Left cardiac atrium (tissue), 4 donors: ENCODE measurements around the gene POLR3H. TPM values are rescaled to one million over a fixed set of nuclear protein-coding genes. Genes with fewer than 3 reads are reported as not detected.

Experiments used
- ATAC-seq, 2 donors: fragments of 200-7000 bp; cut with Tn5 transposase; one replicate each; pipeline ENCODE4 v1.9.1; 2020; ENCODE audit warnings: mild to moderate bottlenecking in 2 of 2, moderate library complexity in 2 of 2
- DNase-seq: peaks from one replicate; pipeline ENCODE4 v3.0.0-alpha.2; 2020
- intact Hi-C, 2 donors: fragments of 100-400 bp; cut with DNase I; formaldehyde crosslinking; loops; one replicate each; pipeline versions ENCODE4 v1.14.1 to v1.15.1; 2022 to 2023
- total RNA-seq, 2 donors: library from RNA; stranded (reverse); fragmentation: NEBNext Ultra II Directional; extraction: Animal tissue kit (Norgen Biotek cat#: 25700); gene quantifications; one replicate each; pipeline ENCODE4 v1.2.1, GENCODE V29; 2021
- donor health status: DM: no; HTN: yes; CAD: no.
- donor health status: DM: no; HTN: yes; CAD: no; lungs with severe emphysema.
- donor health status: DM: yes; HTN: yes; CAD: no.
- donor health status: Dilated cardiomyopathy.

The POLR3H gene
- total RNA-seq, 2 donors from 2014 or later = 25.0 to 34.0 TPM

- ATAC-seq (no peak), DNase-seq (no peak)
- intact Hi-C loops = no loop called here
These were observed 19.3 kb downstream of the POLR3H start for GRCh38 chr22:41524809-41525449.

GRCh38 chr22:41524251-41524661, 20.0 kb downstream of the POLR3H start:
- ATAC-seq = peak; percentile 22 to 67
- peak; percentile 76 for DNase-seq
- intact Hi-C loops = no loop called here

- intact Hi-C loops = no loop called here
- ATAC-seq (peak; percentile 28 to 29), DNase-seq (peak; percentile 35)
These were observed 20.6 kb downstream of the POLR3H start for GRCh38 chr22:41523464-41524221.

GRCh38 chr22:41522813-41523212, 21.5 kb downstream of the POLR3H start:
- intact Hi-C loops = no loop called here
- no peak for ATAC-seq
- no peak for DNase-seq

- intact Hi-C loops = no loop called here
- DNase-seq = no peak
- ATAC-seq = no peak
These were observed 23.1 kb downstream of the POLR3H start for GRCh38 chr22:41521126-41521525.

GRCh38 chr22:41518048-41518347, 26.3 kb downstream of the POLR3H start:
- intact Hi-C loops = loop anchor here (5.0 kb wide), 3 partner anchors 46 to 116 kb away; no protein-coding TSS in a partner anchor
- ATAC-seq (no peak), DNase-seq (no peak)

GRCh38 chr22:41517172-41518047, 26.9 kb downstream of the POLR3H start:
- intact Hi-C loops = loop anchor here (5.0 kb wide), 3 partner anchors 45 to 115 kb away; no protein-coding TSS in a partner anchor
- peak; percentile 74 for DNase-seq
- ATAC-seq = peak; percentile 32 to 42

- DNase-seq (no peak), ATAC-seq (no peak)
- intact Hi-C loops = loop anchor here (5.0 kb wide), 3 partner anchors 44 to 114 kb away; no protein-coding TSS in a partner anchor
These were observed 27.8 kb downstream of the POLR3H start for GRCh38 chr22:41516462-41516861.

- DNase-seq (no peak), ATAC-seq (peak in 1 of 2 donors; percentile 6)
- intact Hi-C loops = no loop called here
These were observed 30.9 kb downstream of the POLR3H start for GRCh38 chr22:41513391-41513790.

GRCh38 chr22:41512421-41513194, 31.7 kb downstream of the POLR3H start:
- intact Hi-C loops = no loop called here
- peak; percentile 70 to 84 for ATAC-seq
- no peak for DNase-seq

- intact Hi-C loops = no loop called here
- DNase-seq (peak; percentile 30), ATAC-seq (peak; percentile 40 to 58)
These were observed 32.7 kb downstream of the POLR3H start for GRCh38 chr22:41511521-41511968.

GRCh38 chr22:41508770-41509170, 35.5 kb downstream of the POLR3H start:
- ATAC-seq (peak in 1 of 2 donors; percentile 56), DNase-seq (peak; percentile 33)
- intact Hi-C loops = no loop called here

GRCh38 chr22:41507330-41508063, 36.8 kb downstream of the POLR3H start:
- intact Hi-C loops = no loop called here
- no peak for DNase-seq

GRCh38 chr22:41505511-41506220, 38.6 kb downstream of the POLR3H start:
- intact Hi-C loops = no loop called here
- DNase-seq = no peak
- no peak for ATAC-seq

More at GRCh38 chr22:41507330-41508063, 36.8 kb downstream of the POLR3H start:
- ATAC-seq = no peak

GRCh38 chr22:41504816-41505215, 39.5 kb downstream of the POLR3H start:
- ATAC-seq (no peak), DNase-seq (no peak)
- intact Hi-C loops = no loop called here

- peak; percentile 62 to 74 for ATAC-seq
- DNase-seq = peak; percentile 64
- intact Hi-C loops = no loop called here
These were observed 39.9 kb downstream of the POLR3H start for GRCh38 chr22:41504397-41504796.

- intact Hi-C loops = no loop called here
- DNase-seq = no peak
- no peak for ATAC-seq
These were observed 43.1 kb downstream of the POLR3H start for GRCh38 chr22:41501209-41501608.

GRCh38 chr22:41500303-41500702, 44.0 kb downstream of the POLR3H start:
- intact Hi-C loops = no loop called here
- ATAC-seq = no peak
- DNase-seq = no peak
